Coronary artery (tissue), 2 donors: Measurements from ENCODE around the gene SLC7A4.

Experiments
- DNase-seq: peaks from one replicate; pipeline ENCODE4 v3.0.0-alpha.2; 2017; ENCODE audit warnings: low spot score
- H3K27ac ChIP-seq, 2 donors: fragments of 200-600 bp; sonication (generic); one replicate each; pipeline ENCODE4 v1.5.1; 2016 to 2019
- H3K4me3 ChIP-seq: fragments of 200-600 bp; sonication (generic); 2 replicates; pipeline ENCODE4 v1.5.1; 2016; ENCODE audit warnings: mild to moderate bottlenecking, moderate library complexity
- CTCF ChIP-seq: fragments of 200-600 bp; sonication (generic); IDR thresholded peaks from one replicate; pipeline ENCODE4 v1.5.1; 2019; ENCODE audit warnings: antibody characterized with exemption

SLC7A4 gene

GRCh38 chr22:20996598-20997535 is 35.5 kb downstream of the SLC7A4 start:
- no peak overlapping the region for H3K27ac ChIP-seq
- no peak for TF ChIP-seq CTCF
- H3K4me3 ChIP-seq: no peak overlapping the region
- no peak for DNase-seq

- TF ChIP-seq CTCF: no peak
- Histone ChIP-seq H3K27ac (no peak overlapping the region), H3K4me3 (no peak overlapping the region)
- no peak for DNase-seq
Observed at GRCh38 chr22:20996031-20996410, 36.3 kb downstream of the SLC7A4 start.

- no peak for TF ChIP-seq CTCF
- Histone ChIP-seq H3K4me3 (no peak overlapping the region), H3K27ac (no peak overlapping the region)
- no peak for DNase-seq
Observed at GRCh38 chr22:20995329-20996030, 36.9 kb downstream of the SLC7A4 start.

- DNase-seq: no peak
- H3K27ac ChIP-seq: no peak overlapping the region
Observed at GRCh38 chr22:20994902-20995241, 37.5 kb downstream of the SLC7A4 start.

GRCh38 chr22:20994128-20994901 is 38.0 kb downstream of the SLC7A4 start:
- Histone ChIP-seq H3K27ac (no peak overlapping the region), H3K4me3 (no peak overlapping the region)
- DNase-seq: no peak
- no peak for TF ChIP-seq CTCF

More at GRCh38 chr22:20994902-20995241, 37.5 kb downstream of the SLC7A4 start:
- no peak overlapping the region for H3K4me3 ChIP-seq
- TF ChIP-seq CTCF: no peak

- no peak overlapping the region for H3K4me3 ChIP-seq
- no peak overlapping the region for H3K27ac ChIP-seq
- DNase-seq: no peak
- no peak for TF ChIP-seq CTCF
Observed at GRCh38 chr22:20993304-20994127, 38.8 kb downstream of the SLC7A4 start.
